NCI-H226 (cell line): Measurements from ENCODE around the gene PDGFC.
"Not testable (repeated sequence)": the region's sequence is repeated elsewhere in the genome, so short reads cannot be mapped to it uniquely, and the experiment has no call there.

Experiments
- DNase-seq: peaks from one replicate; pipeline ENCODE4 v3.0.0-alpha.2; 2015

PDGFC gene

GRCh38 chr4:156949373-156949814, 22.2 kb downstream of the PDGFC start:
- peak; percentile 91 for DNase-seq

- no peak for DNase-seq
These were observed 22.9 kb downstream of the PDGFC start for GRCh38 chr4:156948738-156949137.

DNA sequence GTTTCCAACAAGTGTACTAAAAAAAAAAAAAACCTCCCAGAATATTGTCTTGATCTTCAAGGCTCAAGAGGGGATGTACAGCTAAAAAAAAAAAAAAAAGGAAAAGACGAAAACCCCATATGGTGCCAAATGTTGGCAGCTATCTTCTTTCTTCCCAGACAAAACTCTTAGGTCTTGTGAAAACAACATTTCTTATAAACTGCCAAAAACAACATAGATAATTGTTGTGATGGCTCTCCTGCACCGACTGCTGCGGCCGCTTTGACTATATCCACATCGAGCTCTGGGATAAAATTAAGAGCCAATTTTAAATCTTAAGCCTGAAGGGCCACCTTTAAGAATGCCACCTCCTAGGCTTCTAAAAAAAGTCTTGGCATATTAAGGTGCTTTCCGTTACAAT, 23.5 kb downstream of the PDGFC start:
- DNase-seq = no peak

DNA sequence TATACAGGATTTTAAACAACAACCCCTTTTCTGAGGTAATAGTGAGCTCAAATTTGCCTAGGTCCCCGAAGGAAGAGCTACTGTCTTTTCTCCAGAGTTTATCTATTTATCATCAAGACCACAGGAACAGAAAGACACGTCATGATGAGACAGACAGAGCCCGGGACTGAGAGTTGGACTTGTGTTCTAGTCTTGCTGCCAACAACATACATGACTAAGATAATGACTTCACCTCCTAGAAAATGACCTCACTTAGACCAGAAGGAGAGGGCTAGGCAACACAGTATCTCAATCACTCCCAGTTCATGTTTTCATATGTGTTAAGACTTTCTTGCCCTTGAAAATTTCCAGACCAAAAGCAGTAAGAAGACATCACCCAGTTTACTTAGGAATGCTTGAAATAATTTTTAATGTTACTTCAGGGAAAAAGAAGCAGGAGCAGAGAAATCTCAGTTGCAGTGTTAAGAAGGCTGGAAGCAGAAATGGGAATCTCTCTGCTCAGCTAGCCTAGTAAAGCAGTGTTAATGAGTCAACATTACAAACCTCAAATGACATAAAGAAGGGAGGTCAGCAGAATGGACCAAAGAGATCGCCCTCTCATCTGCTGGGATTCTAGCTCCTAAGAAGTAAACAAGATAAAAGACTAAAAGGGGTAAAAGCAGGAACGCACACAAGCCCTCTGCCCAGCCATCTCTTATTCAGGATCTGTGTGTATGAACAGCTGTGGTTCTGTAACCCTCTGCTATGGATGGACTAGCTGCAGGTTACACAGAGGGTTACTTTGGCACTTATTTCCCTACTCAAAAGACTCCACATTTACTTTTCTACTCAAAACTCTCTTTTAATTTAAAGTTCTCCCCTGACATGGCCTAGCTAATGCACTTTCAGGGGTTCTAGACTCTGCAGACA, 24.8 kb downstream of the PDGFC start:
- peak; percentile 91 for DNase-seq

DNA sequence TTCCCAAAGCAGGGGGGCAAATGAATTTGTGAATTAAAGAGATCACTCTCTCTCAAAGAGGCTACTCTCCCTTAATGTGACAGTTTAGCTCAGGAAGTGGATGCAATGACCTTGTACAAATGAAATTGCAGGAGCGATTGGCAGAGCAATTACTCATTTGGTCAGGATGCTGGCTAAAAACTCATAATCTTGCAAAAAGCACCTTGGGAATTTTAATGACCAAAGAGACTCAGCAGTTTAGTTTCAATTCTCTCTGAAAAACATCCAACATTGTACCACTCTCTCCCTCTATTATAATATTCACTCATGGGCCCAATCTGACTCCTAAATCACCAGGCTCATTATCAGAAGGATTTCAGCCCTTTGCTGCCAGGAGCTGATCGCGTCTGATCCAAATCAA, 26.1 kb downstream of the PDGFC start:
- no peak for DNase-seq

DNA sequence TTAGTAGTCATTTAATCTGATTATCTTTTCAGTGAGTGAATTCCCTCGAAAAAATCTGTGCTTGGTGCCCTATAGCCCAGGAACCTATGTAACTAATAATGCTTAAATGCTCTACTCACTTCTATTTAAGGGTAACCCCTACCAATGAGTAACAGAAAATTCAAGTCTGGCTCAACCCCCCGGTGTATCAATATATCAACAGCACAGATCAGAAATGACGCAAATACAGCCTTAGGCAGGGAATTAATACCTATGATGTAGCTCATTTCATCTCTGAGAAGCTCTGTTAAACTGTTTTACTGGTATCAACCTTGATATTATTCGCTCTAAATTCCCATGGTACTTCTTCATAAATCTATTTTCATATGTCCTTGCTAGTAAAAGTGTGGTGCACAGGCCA, 28.6 kb downstream of the PDGFC start:
- DNase-seq = no peak

DNA sequence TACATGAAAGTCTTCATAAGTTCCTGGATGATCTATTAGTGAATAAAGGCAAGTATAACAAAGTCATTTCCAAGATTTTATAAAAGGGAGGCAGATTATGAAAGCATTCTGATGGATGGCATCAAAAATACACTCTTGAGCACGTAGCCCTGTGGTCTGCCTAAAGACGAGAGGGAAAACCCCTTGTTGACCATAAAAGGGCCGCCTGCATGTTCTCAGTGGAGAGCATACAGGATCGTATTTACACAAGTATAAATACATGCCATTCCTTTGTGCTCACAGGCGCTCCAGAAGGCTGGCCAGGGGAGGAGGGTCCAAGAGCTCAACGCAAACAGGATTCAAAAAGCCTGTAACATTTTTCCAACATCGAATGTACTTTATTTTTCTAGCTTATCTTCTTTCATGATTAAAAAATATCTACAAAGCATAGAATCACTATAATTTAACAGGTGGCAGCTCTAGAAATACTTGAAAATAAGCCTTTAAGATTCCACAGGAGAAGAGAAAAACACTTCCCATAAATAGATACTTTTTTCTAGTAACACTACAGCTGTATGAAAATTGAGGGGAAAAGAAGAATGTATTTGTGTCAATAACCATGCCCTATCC, 29.6 kb downstream of the PDGFC start:
- peak; percentile 89 for DNase-seq

- no peak for DNase-seq
These were observed 31.8 kb downstream of the PDGFC start for GRCh38 chr4:156939801-156940200.

DNA sequence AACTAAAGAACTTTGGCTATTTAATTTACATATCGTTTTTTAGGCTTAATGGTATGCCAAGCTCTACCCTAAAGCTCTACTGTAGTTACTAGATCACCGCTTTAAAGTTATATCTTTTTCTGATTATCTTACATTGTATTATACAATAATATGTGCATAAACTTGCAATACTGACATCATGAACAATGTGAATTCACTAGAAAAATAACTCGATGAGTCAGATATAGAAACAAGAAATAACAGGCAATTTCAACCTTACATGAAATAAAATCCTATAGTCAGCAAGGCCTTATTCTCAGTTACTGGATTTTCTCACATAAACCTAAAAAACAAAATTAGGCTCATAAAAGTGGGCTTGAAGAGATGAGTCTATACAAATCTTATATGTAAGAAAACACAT, 32.5 kb downstream of the PDGFC start:
- no peak for DNase-seq

- DNase-seq = no peak
These were observed 37.4 kb downstream of the PDGFC start for GRCh38 chr4:156934259-156934635.

DNA sequence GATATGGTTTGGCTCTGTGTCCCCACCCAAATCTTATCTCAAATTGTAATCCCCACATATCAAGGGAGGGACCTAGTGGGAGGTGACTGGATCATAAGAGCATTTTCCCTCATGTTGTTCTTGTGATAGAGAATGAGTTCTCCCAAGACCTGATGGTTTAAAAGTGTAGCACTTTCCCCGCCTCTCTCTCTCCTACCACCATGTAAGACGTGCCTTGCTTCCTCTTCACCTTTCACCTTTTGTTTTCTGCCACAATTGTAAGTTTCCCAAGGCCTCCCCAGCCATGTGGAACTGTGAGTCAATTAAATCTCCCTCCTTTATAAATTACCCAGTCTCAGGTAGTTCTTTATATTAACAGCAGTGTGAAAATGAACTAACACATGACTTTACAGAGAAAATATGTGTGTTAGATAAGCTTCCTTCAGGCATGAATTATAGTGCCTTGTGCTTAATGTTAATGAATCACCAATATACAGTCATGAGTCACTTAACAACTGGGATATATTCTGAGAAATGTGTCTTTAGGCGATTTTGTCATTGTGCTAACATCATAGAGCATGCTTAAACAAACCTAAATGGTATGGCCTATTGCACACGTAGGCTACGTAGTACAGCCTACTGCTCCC, 37.9 kb downstream of the PDGFC start:
- DNase-seq = peak; percentile 85

DNA sequence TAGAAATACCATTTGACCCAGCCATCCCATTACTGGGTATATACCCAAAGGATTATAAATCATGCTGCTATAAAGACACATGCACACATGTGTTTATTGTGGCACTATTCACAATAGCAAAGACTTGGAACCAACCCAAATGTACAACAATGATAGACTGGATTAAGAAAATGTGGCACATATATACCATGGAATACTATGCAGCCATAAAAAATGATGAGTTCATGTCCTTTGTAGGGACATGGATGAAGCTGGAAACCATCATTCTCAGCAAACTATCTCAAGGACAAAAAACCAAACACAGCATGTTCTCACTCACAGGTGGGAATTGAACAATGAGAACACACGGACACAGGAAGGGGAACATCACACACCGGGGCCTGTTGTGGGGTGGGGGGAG, 39.2 kb downstream of the PDGFC start:
- DNase-seq = not testable (repeated sequence)

DNA sequence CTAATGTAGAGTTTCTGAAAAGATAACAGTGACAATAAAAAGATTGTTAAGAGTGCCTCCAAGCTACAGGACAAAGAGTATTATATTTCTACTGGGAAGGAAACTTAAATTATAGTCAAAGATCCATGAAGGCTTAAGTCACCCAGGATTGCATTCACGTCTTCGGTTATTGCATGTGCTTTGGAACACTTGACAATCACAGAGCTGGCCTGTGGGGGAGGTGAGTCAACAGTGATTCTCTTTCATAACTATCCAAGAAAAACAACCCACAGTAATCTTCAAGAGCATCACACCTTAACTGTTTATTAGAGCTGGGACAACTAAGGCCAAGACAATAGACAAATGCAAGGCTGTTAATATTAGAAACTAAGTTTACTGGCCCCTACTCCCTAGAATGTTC, 40.3 kb downstream of the PDGFC start:
- no peak for DNase-seq

- DNase-seq = no peak
These were observed 42.1 kb downstream of the PDGFC start for GRCh38 chr4:156929386-156930105.

DNA sequence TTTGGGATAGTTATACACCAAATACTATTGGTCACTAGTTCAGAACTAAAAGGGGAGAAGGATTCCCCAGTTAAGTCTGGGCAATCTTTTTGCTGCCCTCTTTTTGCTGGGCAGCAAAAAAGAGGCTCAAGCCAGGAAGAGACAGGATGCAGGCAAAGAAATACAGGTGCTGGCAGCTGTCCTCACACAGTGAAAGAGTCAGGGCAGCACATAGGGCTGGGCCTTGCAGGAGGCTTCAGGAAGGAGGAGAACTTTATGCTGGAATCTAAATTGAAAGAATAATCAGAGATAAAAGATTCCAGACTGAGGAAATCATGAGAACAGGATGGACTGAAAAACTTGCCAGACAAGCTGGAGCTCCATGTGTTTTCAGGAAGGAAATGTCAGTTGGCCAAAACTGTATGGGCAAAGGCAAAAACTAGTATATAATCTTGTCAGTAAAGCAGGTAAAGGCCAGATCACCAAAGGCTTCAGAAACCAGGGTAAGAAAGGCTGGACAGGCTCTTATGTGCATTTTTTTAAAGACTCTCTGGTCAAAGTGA, 46.8 kb downstream of the PDGFC start:
- no peak for DNase-seq

DNA sequence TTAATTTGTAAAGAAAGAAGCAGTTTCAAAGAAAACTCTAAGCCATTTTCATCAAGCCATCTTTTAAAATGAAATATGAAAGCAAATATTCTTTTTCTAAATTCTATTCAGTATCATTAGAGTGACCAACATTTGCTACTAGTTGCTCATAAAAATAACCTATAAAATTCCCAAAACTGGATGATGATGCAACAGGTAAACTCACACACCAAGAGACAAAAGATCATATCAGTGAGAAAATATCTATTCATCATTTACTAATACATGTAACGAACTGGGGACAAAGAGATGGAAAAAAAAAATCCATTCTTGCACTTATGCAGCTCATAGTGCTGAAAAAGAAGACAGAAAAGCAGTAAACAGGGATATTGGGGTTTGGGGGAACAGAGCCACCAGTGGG, 48.1 kb downstream of the PDGFC start:
- DNase-seq = no peak

- no peak for DNase-seq
These were observed 56.4 kb downstream of the PDGFC start for GRCh38 chr4:156915221-156915620.

- DNase-seq = no peak
These were observed 58.4 kb downstream of the PDGFC start for GRCh38 chr4:156913234-156913633.

DNA sequence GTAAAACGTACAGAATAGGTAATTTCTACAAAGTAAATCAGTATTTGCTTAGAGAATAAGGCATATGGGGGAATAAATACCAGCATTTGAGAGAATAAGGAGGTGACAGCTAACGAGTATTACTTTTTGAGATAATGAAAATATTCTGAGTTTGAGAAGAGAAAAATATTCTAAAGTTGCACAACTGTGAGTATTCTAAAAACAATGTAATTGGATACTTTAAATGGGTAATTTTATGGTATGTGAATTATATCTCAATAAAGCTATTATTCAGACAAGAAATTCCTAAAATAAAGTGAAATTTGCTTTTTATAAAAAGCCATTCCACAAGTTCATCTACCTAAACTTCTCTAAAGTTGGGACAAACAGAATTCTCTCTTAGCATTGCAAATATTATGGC, 62.6 kb downstream of the PDGFC start:
- no peak for DNase-seq

GRCh38 chr4:156906325-156906724, 65.3 kb downstream of the PDGFC start:
- no peak for DNase-seq

GRCh38 chr4:156901871-156902270, 69.7 kb downstream of the PDGFC start:
- DNase-seq = no peak

DNA sequence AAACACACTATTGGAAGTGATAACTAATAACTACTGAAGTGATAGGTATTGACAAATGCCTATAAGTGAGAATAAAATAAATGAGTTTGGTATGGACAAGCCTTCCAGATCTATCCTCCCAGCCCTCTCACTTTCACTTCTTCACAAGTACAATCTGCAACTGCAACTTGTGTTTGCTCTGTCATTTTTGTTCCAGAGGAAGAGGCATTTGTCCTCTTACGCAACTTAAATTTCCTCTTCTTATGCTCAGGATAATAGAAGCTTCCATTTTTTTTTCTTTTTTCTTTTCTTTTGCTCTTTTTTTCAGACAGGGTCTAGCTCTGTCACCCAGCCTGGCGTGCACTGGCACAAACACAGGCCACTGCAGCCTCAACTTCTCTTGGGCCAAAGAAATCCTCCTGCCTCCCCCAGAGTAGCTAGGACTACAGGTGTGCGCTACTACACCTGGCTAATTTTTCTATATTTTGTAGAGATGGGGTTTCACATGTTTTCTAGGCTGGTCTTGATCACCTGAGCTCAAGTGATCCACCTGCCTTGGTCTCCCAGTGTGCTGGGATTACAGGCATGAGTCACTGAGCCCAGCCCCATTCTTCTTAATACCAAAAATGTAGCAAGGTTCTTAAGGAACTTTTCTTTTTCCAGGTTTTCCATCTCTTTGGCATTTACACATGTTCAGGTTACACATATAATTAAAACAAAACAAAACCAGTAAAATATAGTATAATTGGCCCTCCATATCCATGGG, 73.1 kb downstream of the PDGFC start:
- DNase-seq = no peak
